Neural progenitor cell (in vitro differentiated cells): ENCODE data around the gene PPM1D. TPM values are rescaled to one million over a fixed set of nuclear protein-coding genes. Genes with fewer than 3 reads are reported as not detected.

Experiments
- DNase-seq: peaks from one replicate; pipeline ENCODE4 v3.0.0-alpha.2; 2016; ENCODE audit warnings: low spot score
- H2AFZ ChIP-seq: fragments of 200-600 bp; sonication (generic); replicated peaks from 2 replicates; pipeline ENCODE4 v1.6.1; 2016; ENCODE audit warnings: antibody characterized with exemption
- H3F3A ChIP-seq: fragments of 200-600 bp; sonication (generic); 2 replicates; pipeline ENCODE4 v1.6.1; 2016; ENCODE audit warnings: antibody characterized with exemption, low read depth
- H3K27ac ChIP-seq: fragments of 200-600 bp; sonication (generic); 2 replicates; pipeline ENCODE4 v1.5.1; 2016; ENCODE audit warnings: mild to moderate bottlenecking
- H3K27me3 ChIP-seq: fragments of 200-600 bp; sonication (generic); 2 replicates; pipeline ENCODE4 v1.6.1; 2016; ENCODE audit warnings: mild to moderate bottlenecking, moderate library complexity
- H3K36me3 ChIP-seq: fragments of 200-600 bp; sonication (generic); 2 replicates; pipeline ENCODE4 v1.5.1; 2016
- H3K4me1 ChIP-seq: fragments of 200-600 bp; sonication (generic); 2 replicates; pipeline ENCODE4 v1.6.1; 2016; ENCODE audit warnings: mixed run types
- H3K4me2 ChIP-seq: fragments of 200-600 bp; sonication (generic); 2 replicates; pipeline ENCODE4 v1.6.1; 2016
- H3K4me3 ChIP-seq: fragments of 200-600 bp; sonication (generic); 2 replicates; pipeline ENCODE4 v1.5.1; 2016
- H3K79me2 ChIP-seq: fragments of 200-600 bp; sonication (generic); 2 replicates; pipeline ENCODE4 v1.6.1; 2016; ENCODE audit warnings: low read depth
- H3K9ac ChIP-seq: fragments of 200-600 bp; sonication (generic); 2 replicates; pipeline ENCODE4 v1.6.1; 2016
- H3K9me3 ChIP-seq: fragments of 200-600 bp; sonication (generic); 2 replicates; pipeline ENCODE4 v1.5.1; 2016; ENCODE audit warnings: low read depth
- H4K20me1 ChIP-seq: fragments of 200-600 bp; sonication (generic); 2 replicates; pipeline ENCODE4 v1.6.1; 2016; ENCODE audit warnings: low read depth
- H3K27ac Mint-ChIP-seq: 3 replicates; pipeline ENCODE4 v1.8.0; 2021; ENCODE audit warnings: mixed read lengths
- H3K27me3 Mint-ChIP-seq: 2 replicates; pipeline ENCODE4 v1.8.0; 2022; ENCODE audit warnings: low read depth, mild to moderate bottlenecking, inconsistent platforms, moderate library complexity, mixed read lengths; ENCODE audit not compliant: insufficient read depth
- H3K36me3 Mint-ChIP-seq: 3 replicates; pipeline ENCODE4 v1.8.0; 2021; ENCODE audit warnings: mixed read lengths
- H3K4me1 Mint-ChIP-seq: 3 replicates; pipeline ENCODE4 v1.8.0; 2021; ENCODE audit warnings: mixed read lengths
- H3K4me3 Mint-ChIP-seq: 3 replicates; pipeline ENCODE4 v1.8.0; 2021; ENCODE audit warnings: mild to moderate bottlenecking, moderate library complexity, mixed read lengths
- H3K9me3 Mint-ChIP-seq: 3 replicates; pipeline ENCODE4 v1.8.0; 2020; ENCODE audit warnings: mixed read lengths
- CTCF ChIP-seq: fragments of 200-600 bp; sonication (generic); IDR thresholded peaks from 2 replicates; pipeline ENCODE4 v1.5.1; 2017; ENCODE audit warnings: antibody characterized with exemption, mild to moderate bottlenecking
- EZH2 ChIP-seq: fragments of 200-600 bp; sonication (generic); IDR thresholded peaks from 2 replicates; pipeline ENCODE4 v1.6.1; 2017; ENCODE audit warnings: antibody characterized with exemption, mild to moderate bottlenecking, moderate library complexity
- EZH2phosphoT487 ChIP-seq: fragments of 200-600 bp; sonication (generic); IDR thresholded peaks from 2 replicates; pipeline ENCODE4 v1.6.1; 2017; ENCODE audit warnings: antibody characterized with exemption
- total RNA-seq: library from RNA; depleted of rRNA; stranded (reverse); fragments of >200 nt; gene quantifications from 2 replicates; pipeline ENCODE4 v1.2.3, GENCODE V29; 2015; ENCODE audit warnings: low replicate concordance

Gene PPM1D
- total RNA-seq, 1 donor from 2014 or later: 22.9 TPM

- Histone ChIP-seq H3K27ac (no peak overlapping the region), H3K79me2 (peaks cover 84% of the 10 kb centered on the region), H3K9me3 (no peaks in the 10 kb centered on the region), H3K36me3 (peaks cover 5% of the 10 kb centered on the region), H2AFZ (no peak overlapping the region), H3K4me1 (no peaks in the 10 kb centered on the region), H4K20me1 (no peaks in the 10 kb centered on the region), H3K4me3 (no peak overlapping the region), H3K9ac (no peak overlapping the region), H3K27me3 (no peaks in the 10 kb centered on the region), H3F3A (peaks cover 8% of the 10 kb centered on the region), H3K4me2 (no peak overlapping the region)
- H3K27ac Mint-ChIP-seq: no peak overlapping the region
- H3K4me1 Mint-ChIP-seq: no peaks in the 10 kb centered on the region
- H3K36me3 Mint-ChIP-seq: peaks cover 8% of the 10 kb centered on the region
- no peak for TF ChIP-seq CTCF
- TF ChIP-seq EZH2phosphoT487: no peak
- TF ChIP-seq EZH2: no peak
- H3K4me3 Mint-ChIP-seq: no peak overlapping the region
- no peaks in the 10 kb centered on the region for H3K27me3 Mint-ChIP-seq
- no peak for DNase-seq
- no peaks in the 10 kb centered on the region for H3K9me3 Mint-ChIP-seq
These were observed 27.1 kb downstream of the PPM1D start for GRCh38 chr17:60627124-60627523.

DNA sequence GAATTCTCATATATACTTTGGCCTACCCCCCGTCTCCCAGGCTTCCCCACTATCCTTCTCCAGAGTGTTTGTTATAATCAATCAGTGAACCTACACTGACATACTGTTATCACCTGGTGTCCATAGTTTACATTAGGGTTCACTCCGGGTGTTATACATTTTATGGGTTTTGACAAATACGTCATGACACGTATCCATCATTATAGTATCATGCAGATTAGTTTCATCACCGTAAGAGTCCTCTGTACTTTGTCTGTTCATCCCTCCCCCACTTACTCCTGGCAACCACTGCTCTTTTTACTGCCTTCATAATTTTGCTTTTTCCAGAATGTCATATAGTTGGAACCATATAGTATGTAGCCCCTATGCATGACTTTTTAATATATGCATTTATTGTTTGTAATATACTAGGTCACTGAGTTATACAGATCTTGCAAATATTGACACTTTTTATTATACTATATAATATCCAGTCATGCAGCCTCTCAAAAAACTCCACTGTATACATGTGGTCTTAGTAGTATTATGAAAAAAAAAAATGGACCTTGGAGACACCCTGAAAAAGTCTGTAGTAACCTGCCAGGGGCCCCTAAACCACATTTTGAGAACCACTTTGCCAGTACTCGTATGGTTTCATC is 28.4 kb downstream of the PPM1D start:
- no peak overlapping the region for H3K27ac Mint-ChIP-seq

DNA sequence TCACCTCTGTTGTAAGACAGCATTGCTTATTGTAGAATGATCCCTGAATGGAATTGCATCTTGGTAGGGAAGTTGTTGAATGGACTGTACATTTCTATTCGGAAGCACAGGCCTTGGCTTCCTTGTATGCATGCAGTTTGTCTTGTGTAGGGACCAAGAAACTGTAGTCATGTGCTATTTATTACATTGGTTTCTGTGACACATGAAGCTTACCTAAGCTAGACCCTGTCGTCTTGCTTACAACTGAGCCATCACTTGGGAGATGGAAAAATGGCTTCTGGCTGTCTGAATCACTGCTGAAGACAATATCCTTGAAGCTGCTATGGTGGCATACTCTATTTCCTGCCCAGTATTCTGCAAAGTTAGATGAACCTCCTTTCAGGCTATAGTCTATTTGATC is 29.1 kb downstream of the PPM1D start:
- H3K27ac Mint-ChIP-seq: no peak overlapping the region
- Histone ChIP-seq H3K27me3 (no peaks in the 10 kb centered on the region), H3K4me3 (no peak overlapping the region), H3K9ac (no peak overlapping the region), H3F3A (no peaks in the 10 kb centered on the region), H3K9me3 (no peaks in the 10 kb centered on the region), H3K4me2 (no peak overlapping the region), H4K20me1 (no peaks in the 10 kb centered on the region), H3K4me1 (no peaks in the 10 kb centered on the region), H3K36me3 (peaks cover 11% of the 10 kb centered on the region), H3K79me2 (peaks cover 73% of the 10 kb centered on the region), H3K27ac (no peak overlapping the region), H2AFZ (no peak overlapping the region)
- TF ChIP-seq EZH2phosphoT487 (no peak), CTCF (no peak), EZH2 (no peak)
- no peaks in the 10 kb centered on the region for H3K9me3 Mint-ChIP-seq
- no peaks in the 10 kb centered on the region for H3K27me3 Mint-ChIP-seq
- H3K36me3 Mint-ChIP-seq: peaks cover 6% of the 10 kb centered on the region
- H3K4me3 Mint-ChIP-seq: no peak overlapping the region
- H3K4me1 Mint-ChIP-seq: no peaks in the 10 kb centered on the region
- DNase-seq: no peak

More for the DNA sequence above, 28.4 kb downstream of the PPM1D start:
- no peak for DNase-seq
- H3K9ac ChIP-seq: no peak overlapping the region
- peaks cover 1% of the 10 kb centered on the region for H3F3A ChIP-seq
- no peak overlapping the region for H3K4me3 ChIP-seq
- no peak overlapping the region for H3K27ac ChIP-seq
- H3K27me3 ChIP-seq: no peaks in the 10 kb centered on the region
- no peaks in the 10 kb centered on the region for H4K20me1 ChIP-seq
- H3K4me1 ChIP-seq: no peaks in the 10 kb centered on the region
- peaks cover 80% of the 10 kb centered on the region for H3K79me2 ChIP-seq
- H3K9me3 Mint-ChIP-seq: no peaks in the 10 kb centered on the region
- no peaks in the 10 kb centered on the region for H3K4me1 Mint-ChIP-seq
- peaks cover 7% of the 10 kb centered on the region for H3K36me3 ChIP-seq
- H3K4me2 ChIP-seq: no peak overlapping the region
- no peaks in the 10 kb centered on the region for H3K9me3 ChIP-seq
- no peak overlapping the region for H2AFZ ChIP-seq
- H3K4me3 Mint-ChIP-seq: no peak overlapping the region
- H3K27me3 Mint-ChIP-seq: no peaks in the 10 kb centered on the region
- TF ChIP-seq EZH2phosphoT487: no peak
- TF ChIP-seq CTCF: no peak
- TF ChIP-seq EZH2: no peak
- peaks cover 6% of the 10 kb centered on the region for H3K36me3 Mint-ChIP-seq
